WI38 (cell line): ENCODE results near the gene ACADVL.

ENCODE experiments used
- H3K4me3 ChIP-seq: 2 replicates; pipeline ENCODE4 v1.5.1; 2011; ENCODE audit warnings: low read depth, mild to moderate bottlenecking, control low read depth, low read length
- TF ChIP-seq, protein P1 (sequence below): IDR thresholded peaks from 2 replicates; pipeline ENCODE4 v1.5.1; 2012; ENCODE audit warnings: low read depth, mild to moderate bottlenecking, control low read depth, low read length

The ACADVL gene

DNA sequence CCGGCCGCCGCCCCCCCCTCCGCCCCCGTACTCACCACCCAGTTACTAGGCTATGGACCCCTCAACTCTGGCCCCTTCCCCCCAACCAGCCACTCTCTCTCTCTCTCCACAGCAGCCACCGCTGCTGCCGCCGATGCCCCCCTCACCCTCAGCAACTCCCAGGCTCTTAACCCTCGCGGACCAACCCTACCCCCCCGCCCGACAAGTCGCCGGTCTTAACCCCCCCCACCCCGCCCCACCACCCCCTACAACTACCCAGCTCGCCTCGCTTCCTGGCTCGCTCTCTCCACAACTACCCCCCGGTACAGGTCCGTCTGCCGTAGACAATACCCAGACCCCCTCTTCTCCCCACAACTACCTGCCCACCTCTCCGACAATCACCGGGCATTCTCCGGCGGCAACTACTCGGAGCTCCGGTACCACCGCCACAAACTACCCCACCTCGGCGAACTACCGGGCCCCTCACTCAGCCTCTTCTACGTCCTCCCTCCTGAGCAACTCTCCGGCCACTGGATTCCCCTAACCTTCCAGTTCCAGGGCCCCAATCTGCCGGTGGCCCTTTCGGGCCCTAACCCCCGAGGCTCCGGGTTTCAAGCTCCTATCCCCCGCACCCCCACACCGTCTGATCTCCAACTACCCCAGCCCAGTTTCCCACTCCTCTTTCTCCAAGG, 18.8 kb downstream of the ACADVL start:
- peak overlapping the region; percentile 99 for H3K4me3 ChIP-seq
- TF ChIP-seq, protein P1, sequence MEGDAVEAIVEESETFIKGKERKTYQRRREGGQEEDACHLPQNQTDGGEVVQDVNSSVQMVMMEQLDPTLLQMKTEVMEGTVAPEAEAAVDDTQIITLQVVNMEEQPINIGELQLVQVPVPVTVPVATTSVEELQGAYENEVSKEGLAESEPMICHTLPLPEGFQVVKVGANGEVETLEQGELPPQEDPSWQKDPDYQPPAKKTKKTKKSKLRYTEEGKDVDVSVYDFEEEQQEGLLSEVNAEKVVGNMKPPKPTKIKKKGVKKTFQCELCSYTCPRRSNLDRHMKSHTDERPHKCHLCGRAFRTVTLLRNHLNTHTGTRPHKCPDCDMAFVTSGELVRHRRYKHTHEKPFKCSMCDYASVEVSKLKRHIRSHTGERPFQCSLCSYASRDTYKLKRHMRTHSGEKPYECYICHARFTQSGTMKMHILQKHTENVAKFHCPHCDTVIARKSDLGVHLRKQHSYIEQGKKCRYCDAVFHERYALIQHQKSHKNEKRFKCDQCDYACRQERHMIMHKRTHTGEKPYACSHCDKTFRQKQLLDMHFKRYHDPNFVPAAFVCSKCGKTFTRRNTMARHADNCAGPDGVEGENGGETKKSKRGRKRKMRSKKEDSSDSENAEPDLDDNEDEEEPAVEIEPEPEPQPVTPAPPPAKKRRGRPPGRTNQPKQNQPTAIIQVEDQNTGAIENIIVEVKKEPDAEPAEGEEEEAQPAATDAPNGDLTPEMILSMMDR = no peak

DNA sequence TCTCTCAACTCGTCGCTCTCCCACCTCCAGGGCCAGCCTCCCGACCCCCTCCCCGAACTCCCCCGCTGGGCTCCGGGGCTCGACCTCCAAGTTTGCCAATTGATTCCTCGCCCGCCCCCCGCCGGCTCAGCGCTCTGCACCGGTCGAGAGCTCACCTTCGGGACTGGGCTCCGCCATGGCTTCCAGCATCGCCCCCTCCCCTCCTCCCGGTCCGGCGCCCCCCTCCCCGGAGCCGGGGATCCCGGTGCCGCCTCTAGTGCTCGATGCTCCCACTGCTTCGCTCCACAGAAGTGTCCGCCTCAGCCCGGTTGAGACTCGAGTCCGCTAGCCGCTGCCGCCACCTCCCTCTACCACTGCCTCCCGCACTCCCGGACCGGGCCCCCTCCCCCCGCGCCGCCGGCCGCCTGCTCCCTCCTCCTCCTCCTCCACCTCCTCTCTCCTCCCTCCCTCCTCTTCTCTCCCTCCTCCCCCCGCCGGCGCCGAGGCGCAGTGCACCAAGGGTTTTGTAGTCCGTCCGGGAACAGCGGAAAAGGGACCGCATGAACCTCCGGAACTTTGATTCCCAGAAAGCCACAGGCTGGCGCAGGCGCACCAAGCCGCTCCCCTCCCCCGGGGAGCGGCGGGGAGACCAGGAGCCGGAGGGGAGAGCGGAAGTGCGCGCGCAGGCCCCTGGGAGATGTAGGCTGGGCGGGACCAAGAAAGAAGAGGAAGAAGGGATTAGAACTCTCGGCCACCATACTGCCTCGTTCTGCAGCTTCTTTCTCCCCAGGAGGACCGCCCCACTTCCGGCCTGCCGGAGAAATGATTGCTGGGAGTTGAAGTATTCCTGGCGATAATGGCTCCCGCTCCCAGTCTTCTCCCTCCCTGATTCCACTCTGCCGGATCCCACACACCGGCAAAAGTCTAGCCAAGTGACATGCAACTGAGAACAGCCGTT, 19.6 kb downstream of the ACADVL start, which contains the start of gene PHF23:
Gene PHF23 (minus strand): TSS at position 367 of the 937 bp plus-strand sequence. CDS start 178 bp downstream, at position 189.
- H3K4me3 ChIP-seq = peak within 1 kb of the TSS; percentile 99
- TF ChIP-seq, protein P1 = no peak

DNA sequence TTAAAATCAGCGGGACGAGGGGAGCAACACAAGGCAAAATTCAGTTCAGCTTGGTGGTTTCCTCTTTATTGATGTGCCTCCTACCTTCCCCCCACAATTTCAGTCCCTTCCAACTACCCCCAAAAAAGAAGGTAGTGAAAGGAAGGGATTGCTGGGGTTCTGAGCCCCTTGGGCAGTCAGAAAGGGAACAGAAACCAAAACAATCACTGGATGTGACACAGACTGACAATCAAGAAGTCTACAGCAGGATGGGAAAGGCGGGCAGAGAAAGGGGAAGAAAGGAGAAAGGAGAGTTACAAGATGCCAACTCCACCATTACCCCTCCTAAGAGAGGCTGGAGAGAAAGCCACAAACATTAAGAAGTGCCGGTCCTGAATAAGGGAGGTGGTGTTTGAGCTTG, 20.6 kb downstream of the ACADVL start:
- H3K4me3 ChIP-seq = peak overlapping the region; percentile 92
- TF ChIP-seq, protein P1 = no peak

DNA sequence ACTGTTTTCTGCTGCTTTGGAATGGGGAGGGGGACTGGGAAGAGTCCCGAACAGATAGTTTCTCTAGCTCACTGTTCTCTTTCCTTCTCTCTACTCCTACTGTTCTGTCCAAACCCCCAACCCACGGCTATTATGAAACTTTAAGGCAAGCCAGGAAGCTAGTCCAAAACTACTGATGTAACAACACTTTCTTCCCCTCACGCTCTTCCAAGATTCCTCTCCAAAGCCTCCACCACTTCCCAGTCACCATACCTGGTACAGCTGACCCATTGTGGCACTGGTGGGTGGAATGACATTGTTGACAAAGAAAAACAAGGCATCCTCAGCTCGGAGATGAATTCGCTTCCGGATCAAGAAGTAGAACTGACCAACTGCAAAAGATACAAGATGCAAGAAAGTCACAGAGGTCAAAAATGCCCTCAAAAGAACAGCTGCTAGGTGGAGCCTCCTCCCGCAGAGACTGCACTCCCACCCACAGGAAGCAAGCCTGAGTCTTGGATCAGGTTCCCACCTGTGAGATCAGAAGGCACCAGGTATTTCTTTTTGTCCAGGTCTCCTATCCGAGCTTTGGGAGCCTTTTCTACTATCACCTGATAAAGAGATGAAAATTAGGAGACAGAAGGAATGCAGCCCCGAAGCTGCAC, 21.5 kb downstream of the ACADVL start:
- TF ChIP-seq, protein P1 = no peak
- H3K4me3 ChIP-seq = peak overlapping the region; percentile 92

DNA sequence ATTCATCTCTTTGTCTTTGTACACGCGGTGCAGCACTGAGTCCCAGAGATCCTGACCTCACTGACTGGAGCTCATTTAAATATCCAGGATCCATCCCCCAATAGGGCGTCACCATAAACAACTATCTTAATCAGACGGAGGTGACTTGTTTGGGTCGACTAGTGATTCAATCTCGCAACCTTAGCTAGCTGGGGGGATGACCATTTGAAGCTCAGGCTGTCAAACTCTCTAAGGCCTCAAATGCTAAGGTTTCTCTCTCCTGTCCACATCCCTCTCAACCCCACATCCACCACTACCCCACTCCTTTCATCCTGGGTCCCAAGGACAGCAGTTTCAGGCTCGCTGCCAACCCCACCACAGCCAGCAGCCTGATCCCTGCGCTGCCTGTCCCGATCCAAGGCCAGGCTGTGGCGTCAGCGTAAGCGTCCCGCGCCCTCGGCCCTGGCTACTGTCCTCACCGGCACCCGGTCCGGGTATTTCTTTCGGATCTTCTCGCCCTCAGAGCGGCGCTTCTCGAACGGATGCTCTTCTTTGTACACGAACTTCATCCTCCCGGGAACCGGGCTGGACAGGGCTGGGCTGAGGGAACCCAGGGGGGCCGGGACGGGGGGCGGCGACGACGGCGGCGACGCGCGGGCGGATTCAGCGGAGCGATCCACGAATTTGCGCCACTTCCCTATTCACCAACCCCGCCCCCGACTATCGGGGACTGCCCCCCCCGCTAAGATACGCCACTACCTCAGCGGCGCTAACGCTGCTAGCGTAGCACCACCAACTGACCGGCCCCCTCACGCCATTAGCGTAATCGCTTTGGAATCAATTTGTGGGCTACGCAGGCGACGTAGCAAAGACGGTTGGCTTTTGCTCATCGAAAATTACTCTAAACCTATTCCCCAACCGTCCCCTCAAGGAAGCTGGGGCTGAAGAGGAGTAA, 22.3 kb downstream of the ACADVL start, which contains the start of gene GABARAP:
Gene GABARAP (minus strand): TSS at position 667 of the 934 bp plus-strand sequence. CDS start 119 bp downstream, at position 548.
- peak within 1 kb of the TSS; percentile 92 for H3K4me3 ChIP-seq
- TF ChIP-seq, protein P1 = no peak

DNA sequence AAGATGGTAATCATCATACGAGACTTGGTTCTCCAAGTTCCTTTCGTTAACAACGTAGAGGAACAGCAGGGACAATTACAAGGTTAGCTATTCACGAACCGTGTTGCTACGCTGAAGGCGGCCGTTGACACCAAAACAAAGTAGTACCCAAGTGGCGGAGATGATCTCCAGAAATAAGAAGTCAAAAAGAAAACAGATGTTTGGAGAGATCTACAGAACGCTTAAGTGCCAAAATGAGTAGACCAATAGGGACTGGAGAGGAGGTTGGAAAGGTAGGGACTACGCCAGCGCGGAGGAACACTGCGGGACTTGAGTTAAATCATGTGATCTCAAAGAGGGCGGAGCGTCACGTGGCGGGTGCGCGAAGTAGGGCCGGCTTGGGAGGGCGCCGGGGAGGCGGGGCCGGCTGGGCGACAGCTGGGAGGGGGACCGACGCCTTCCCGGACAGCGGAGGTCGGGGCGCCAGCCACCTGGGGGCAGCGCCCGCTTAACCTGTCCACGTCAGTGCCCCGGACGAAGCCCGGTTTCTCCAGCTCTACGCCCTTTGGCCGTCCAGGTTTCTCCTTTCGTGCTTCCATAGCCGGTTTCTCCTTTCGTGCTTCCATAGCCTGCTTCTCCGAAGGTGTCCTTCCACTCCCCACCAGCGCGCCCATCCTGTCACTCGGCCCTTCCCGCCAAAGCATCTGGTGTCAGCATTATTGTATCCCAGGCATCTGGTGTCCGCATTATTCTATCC, 23.1 kb downstream of the ACADVL start:
- TF ChIP-seq, protein P1 = no peak
- peak overlapping the region; percentile 92 for H3K4me3 ChIP-seq
